ENCODE results near the gene PPP1R14B.

Gene PPP1R14B, protein sequence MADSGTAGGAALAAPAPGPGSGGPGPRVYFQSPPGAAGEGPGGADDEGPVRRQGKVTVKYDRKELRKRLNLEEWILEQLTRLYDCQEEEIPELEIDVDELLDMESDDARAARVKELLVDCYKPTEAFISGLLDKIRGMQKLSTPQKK

DNA sequence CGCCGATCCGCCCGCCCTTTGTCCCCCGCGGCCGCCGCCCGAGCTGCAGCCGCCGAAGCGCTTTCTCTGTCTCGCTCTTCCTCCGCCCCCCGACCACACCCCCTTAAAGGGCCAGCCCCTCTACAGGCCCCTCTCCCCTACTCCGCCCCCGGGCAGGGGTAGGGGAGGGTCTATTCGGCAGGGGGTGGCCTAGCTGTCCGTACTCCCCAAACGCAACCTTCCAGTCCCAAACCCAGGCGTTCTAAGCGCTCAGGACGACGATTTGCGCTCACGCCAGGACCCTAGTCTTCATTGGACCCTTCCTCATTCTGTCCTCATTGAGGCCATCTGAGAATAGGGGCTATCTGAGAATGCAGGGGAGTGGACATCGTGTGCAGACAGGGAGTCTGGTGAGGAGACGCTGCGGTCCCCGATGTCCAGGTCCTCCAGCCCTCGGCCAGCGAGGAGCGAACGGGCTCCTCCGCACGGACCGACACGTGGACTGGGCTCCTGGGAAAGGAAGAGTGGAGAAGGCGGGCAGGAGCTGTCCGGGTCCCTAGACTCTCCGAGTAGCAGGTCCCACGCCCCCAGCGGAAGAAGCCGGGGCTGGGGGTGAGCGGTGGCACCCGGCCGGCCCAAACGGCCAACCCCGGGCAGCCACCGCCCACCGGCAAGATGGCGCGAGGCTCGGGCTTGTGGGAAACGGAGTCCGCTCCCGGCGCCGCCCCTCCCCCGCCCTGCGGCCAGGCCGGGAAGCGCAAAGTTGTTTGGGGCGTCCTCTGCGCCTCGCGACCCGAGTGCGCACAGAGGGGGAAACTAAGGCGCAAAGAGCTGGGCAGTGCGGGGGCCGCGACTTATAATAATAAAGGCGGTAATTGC is at the start of gene PPP1R14B:
TSS of gene PPP1R14B (minus strand) at position 73 of the 858 bp plus-strand sequence. CDS start 270 bp downstream, outside the sequence.
- no peaks in the 10 kb centered on the region for H3K27me3 ChIP-seq (replicated peaks; ENCODE audit: control insufficient read depth, insufficient read depth, low read length)
- peaks cover 40% of the 10 kb centered on the region for H3K4me1 ChIP-seq (ENCODE audit: control insufficient read depth, insufficient read depth, low read length)
- peak within 1 kb of the TSS; percentile 98 for H3K9ac ChIP-seq (ENCODE audit: low read length)
- peaks cover 14% of the 10 kb centered on the region for H3K36me3 ChIP-seq (ENCODE audit: control insufficient read depth, insufficient read depth, low read length, severe bottlenecking)
- no peaks in the 10 kb centered on the region for H3K9me3 ChIP-seq (ENCODE audit: control insufficient read depth, low read length)
- H3K4me3 ChIP-seq (ENCODE audit: low read length) = peak within 1 kb of the TSS; percentile 94
- peak; percentile 94 for DNase-seq (ENCODE audit: low read depth)

GRCh38 chr11:64296236-64296635 is 49.5 kb upstream of the PPP1R14B start:
- peaks cover 51% of the 10 kb centered on the region for H3K27me3 ChIP-seq (replicated peaks; ENCODE audit: control insufficient read depth, insufficient read depth, low read length)
- H3K9me3 ChIP-seq (ENCODE audit: control insufficient read depth, low read length) = no peaks in the 10 kb centered on the region
- no peak overlapping the region for H3K4me3 ChIP-seq (ENCODE audit: low read length)
- no peaks in the 10 kb centered on the region for H3K36me3 ChIP-seq (ENCODE audit: control insufficient read depth, insufficient read depth, low read length, severe bottlenecking)
- no peak overlapping the region for H3K9ac ChIP-seq (ENCODE audit: low read length)
- DNase-seq (ENCODE audit: low read depth) = no peak
- peaks cover 15% of the 10 kb centered on the region for H3K4me1 ChIP-seq (ENCODE audit: control insufficient read depth, insufficient read depth, low read length)

DNA sequence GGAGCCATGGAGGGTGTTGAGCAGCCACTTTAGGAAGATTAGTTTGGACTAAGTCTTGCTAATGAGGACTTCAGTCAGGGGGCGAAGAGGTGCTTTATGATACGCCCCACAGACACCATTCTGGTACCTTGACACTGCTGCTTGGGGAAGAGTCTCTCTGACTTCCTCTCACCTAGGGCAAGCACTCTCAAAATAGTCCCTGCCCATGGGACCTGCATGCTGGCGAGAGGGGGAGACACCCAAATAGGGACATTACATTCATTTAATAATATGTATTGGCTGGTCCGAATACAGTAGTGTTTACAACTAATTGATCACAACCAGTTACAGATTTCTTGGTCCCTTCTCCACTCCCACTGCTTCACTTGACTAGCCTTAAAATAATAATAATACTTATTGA is 49.0 kb upstream of the PPP1R14B start:
- H3K36me3 ChIP-seq (ENCODE audit: control insufficient read depth, insufficient read depth, low read length, severe bottlenecking) = no peaks in the 10 kb centered on the region
- no peaks in the 10 kb centered on the region for H3K9me3 ChIP-seq (ENCODE audit: control insufficient read depth, low read length)
- H3K4me3 ChIP-seq (ENCODE audit: low read length) = no peak overlapping the region
- peaks cover 13% of the 10 kb centered on the region for H3K4me1 ChIP-seq (ENCODE audit: control insufficient read depth, insufficient read depth, low read length)
- no peak for DNase-seq (ENCODE audit: low read depth)
- H3K9ac ChIP-seq (ENCODE audit: low read length) = no peak overlapping the region
- H3K27me3 ChIP-seq (replicated peaks; ENCODE audit: control insufficient read depth, insufficient read depth, low read length) = peaks cover 51% of the 10 kb centered on the region

GRCh38 chr11:64294774-64295173 is 48.0 kb upstream of the PPP1R14B start:
- Histone ChIP-seq H3K36me3 (ENCODE audit: control insufficient read depth, insufficient read depth, low read length, severe bottlenecking) (no peaks in the 10 kb centered on the region), H3K4me1 (ENCODE audit: control insufficient read depth, insufficient read depth, low read length) (peaks cover 5% of the 10 kb centered on the region), H3K9me3 (ENCODE audit: control insufficient read depth, low read length) (no peaks in the 10 kb centered on the region), H3K4me3 (ENCODE audit: low read length) (no peak overlapping the region), H3K9ac (ENCODE audit: low read length) (no peak overlapping the region), H3K27me3 (replicated peaks; ENCODE audit: control insufficient read depth, insufficient read depth, low read length) (peaks cover 44% of the 10 kb centered on the region)
- peak; percentile 39 for DNase-seq (ENCODE audit: low read depth)

GRCh38 chr11:64292460-64293254 is 45.9 kb upstream of the PPP1R14B start:
- Histone ChIP-seq H3K9me3 (ENCODE audit: control insufficient read depth, low read length) (no peaks in the 10 kb centered on the region), H3K9ac (ENCODE audit: low read length) (peak overlapping the region; percentile 34), H3K36me3 (ENCODE audit: control insufficient read depth, insufficient read depth, low read length, severe bottlenecking) (no peaks in the 10 kb centered on the region), H3K4me1 (ENCODE audit: control insufficient read depth, insufficient read depth, low read length) (no peaks in the 10 kb centered on the region), H3K27me3 (replicated peaks; ENCODE audit: control insufficient read depth, insufficient read depth, low read length) (peaks cover 33% of the 10 kb centered on the region), H3K4me3 (ENCODE audit: low read length) (peak overlapping the region; percentile 62)
- no peak for DNase-seq (ENCODE audit: low read depth)

DNA sequence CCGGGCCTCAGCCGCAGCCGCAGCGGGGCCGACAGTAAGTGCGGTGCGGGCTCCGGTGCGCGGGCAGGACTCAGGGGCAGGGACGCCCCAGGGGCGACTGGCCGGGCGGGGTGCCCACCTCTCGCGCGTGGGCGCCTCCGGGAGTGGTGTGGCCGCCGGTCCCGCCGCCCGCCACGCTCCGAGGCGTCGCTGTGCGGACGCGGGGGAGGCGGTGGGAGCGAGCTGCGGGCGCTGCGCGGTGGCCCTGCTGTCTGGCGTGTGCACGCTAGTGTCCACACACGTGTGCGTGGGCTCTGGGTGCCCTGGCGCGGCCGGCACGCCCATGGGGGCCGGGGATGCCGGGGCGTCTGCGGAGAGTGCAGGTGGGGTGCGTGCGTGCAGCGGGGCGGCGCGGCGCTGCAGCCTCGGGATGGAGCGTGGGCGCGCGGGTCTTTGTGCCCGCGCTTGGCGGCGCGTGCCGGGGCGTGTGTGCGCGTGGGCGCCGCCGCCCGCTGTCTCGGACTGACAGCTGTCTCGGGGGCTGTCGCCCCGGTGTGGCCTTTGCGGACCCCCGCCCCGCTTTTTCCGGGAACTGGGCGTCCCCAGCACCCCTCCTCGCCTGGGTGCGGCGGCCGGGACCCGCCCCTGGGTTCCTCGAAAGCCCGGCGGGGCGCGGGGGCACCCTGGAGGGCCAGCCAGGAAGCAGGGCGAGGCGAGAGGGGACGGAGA is 45.2 kb upstream of the PPP1R14B start:
- H3K4me1 ChIP-seq (ENCODE audit: control insufficient read depth, insufficient read depth, low read length) = no peaks in the 10 kb centered on the region
- H3K27me3 ChIP-seq (replicated peaks; ENCODE audit: control insufficient read depth, insufficient read depth, low read length) = peaks cover 26% of the 10 kb centered on the region
- peak overlapping the region; percentile 62 for H3K4me3 ChIP-seq (ENCODE audit: low read length)
- no peaks in the 10 kb centered on the region for H3K9me3 ChIP-seq (ENCODE audit: control insufficient read depth, low read length)
- peak; percentile 43 for DNase-seq (ENCODE audit: low read depth)
- peak overlapping the region; percentile 34 for H3K9ac ChIP-seq (ENCODE audit: low read length)
- no peaks in the 10 kb centered on the region for H3K36me3 ChIP-seq (ENCODE audit: control insufficient read depth, insufficient read depth, low read length, severe bottlenecking)

DNA sequence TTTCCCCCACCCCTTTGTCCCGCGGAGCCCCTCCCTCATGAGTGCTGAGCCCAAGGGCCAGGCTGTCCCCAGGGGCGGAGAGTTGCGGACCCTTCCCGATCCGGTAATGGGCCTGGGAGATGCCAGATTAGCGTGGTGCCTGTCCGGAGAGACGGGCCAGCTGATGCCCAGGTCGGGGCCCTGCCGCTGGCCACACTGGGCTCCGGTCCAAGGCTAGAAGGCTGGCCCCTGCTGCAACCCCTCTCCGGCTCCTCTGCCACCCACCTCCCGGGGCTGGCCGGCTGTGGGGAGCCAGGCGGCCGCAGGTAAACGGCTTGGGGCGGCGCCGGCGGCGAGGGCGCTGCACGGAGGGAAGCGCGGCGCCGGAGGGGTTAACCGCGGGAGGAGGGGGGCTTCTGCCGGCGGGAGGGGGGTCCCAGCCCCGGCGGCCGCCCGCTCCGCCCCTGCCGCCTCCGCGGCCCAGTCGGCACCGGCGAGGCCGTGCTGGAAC is 44.6 kb upstream of the PPP1R14B start, which contains the start of gene KCNK4:
TSS of gene KCNK4 (plus strand) at position 41 of the 490 bp plus-strand sequence. CDS start 1,717 bp downstream, outside the sequence.
- H3K9me3 ChIP-seq (ENCODE audit: control insufficient read depth, low read length) = no peaks in the 10 kb centered on the region
- H3K4me3 ChIP-seq (ENCODE audit: low read length) = peak within 1 kb of the TSS; percentile 62
- no peaks in the 10 kb centered on the region for H3K36me3 ChIP-seq (ENCODE audit: control insufficient read depth, insufficient read depth, low read length, severe bottlenecking)
- no peak for DNase-seq (ENCODE audit: low read depth)
- peak within 1 kb of the TSS; percentile 34 for H3K9ac ChIP-seq (ENCODE audit: low read length)
- H3K4me1 ChIP-seq (ENCODE audit: control insufficient read depth, insufficient read depth, low read length) = peaks cover 4% of the 10 kb centered on the region
- peaks cover 20% of the 10 kb centered on the region for H3K27me3 ChIP-seq (replicated peaks; ENCODE audit: control insufficient read depth, insufficient read depth, low read length)

DNA sequence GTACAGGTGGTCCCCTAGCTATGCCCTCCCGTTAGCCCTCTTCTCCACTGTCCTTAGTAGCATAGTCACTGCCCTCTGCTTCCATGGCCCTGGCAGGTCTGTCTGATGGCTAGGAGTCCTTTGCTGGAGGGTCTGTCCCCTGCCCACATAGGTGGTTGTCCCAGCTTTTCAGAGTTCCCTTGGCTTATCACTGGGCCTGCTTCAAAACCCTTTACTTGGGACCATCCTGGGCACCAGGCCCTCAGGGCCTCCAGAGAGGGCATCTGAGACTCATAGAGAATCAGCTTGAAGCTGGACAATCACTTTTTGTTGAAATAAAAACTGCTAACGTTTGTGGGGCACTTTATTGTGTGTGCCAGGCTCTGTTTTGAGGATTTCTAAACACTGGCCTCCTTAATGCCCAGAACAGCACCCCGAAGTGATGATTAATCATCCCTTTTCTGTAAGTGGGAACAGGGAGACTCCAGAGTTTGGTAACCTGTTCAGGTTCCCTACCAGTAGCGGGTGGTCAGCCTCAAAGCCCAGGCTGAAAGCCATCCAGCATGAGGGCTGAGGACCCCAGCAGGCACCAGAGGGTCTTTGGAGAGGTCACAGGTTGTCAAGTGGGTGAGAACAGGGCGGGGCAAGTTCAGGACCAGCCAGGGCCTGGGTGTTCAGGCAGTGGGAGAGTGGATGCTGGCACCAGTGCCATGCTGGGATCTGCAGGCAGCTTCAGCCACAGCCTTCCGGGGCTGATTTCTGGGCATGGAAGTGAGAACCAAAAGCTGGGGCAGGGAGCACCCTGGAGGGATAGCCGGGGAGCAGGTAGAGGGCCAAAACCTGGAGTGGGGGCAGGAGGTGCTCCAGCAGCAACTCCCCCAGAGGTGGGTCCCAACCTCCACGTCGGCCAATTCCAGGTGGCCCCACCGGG is 43.9 kb upstream of the PPP1R14B start:
- Histone ChIP-seq H3K27me3 (replicated peaks; ENCODE audit: control insufficient read depth, insufficient read depth, low read length) (peaks cover 17% of the 10 kb centered on the region), H3K9me3 (ENCODE audit: control insufficient read depth, low read length) (no peaks in the 10 kb centered on the region), H3K36me3 (ENCODE audit: control insufficient read depth, insufficient read depth, low read length, severe bottlenecking) (no peaks in the 10 kb centered on the region), H3K4me3 (ENCODE audit: low read length) (no peak overlapping the region), H3K4me1 (ENCODE audit: control insufficient read depth, insufficient read depth, low read length) (peaks cover 8% of the 10 kb centered on the region), H3K9ac (ENCODE audit: low read length) (no peak overlapping the region)
- DNase-seq (ENCODE audit: low read depth) = no peak

DNA sequence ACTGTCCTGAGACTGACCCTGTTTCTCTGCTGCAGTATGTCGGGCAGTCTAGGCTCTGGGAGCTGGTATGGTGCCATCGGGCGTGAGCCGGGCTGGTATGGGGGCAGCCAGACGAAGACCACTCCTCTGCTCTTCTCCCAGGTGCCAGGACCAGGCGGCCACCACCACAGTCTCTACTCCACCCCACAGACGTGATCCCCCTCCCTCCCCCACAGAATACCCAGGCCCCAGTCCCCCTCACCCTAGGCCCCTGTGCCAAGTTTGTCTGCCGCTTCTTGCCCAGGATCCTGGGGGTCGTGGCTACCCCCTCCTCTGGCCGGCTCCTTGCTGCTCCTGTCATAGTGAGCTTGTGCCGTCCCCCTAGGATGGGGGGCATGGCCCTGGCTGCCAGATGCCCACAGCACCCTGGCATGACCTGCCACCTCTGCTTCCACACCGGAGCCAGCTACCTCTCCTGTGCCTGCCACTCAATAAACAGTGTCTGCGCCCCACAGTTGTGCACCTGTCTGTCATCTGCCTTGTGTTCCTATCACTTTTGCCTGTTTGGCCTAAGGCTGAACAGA is 42.3 kb upstream of the PPP1R14B start:
- Histone ChIP-seq H3K9ac (ENCODE audit: low read length) (no peak overlapping the region), H3K9me3 (ENCODE audit: control insufficient read depth, low read length) (no peaks in the 10 kb centered on the region), H3K36me3 (ENCODE audit: control insufficient read depth, insufficient read depth, low read length, severe bottlenecking) (no peaks in the 10 kb centered on the region), H3K4me3 (ENCODE audit: low read length) (no peak overlapping the region), H3K27me3 (replicated peaks; ENCODE audit: control insufficient read depth, insufficient read depth, low read length) (peaks cover 14% of the 10 kb centered on the region), H3K4me1 (ENCODE audit: control insufficient read depth, insufficient read depth, low read length) (peaks cover 11% of the 10 kb centered on the region)
- DNase-seq (ENCODE audit: low read depth) = no peak

- Histone ChIP-seq H3K9ac (ENCODE audit: low read length) (no peak overlapping the region), H3K36me3 (ENCODE audit: control insufficient read depth, insufficient read depth, low read length, severe bottlenecking) (no peaks in the 10 kb centered on the region), H3K4me1 (ENCODE audit: control insufficient read depth, insufficient read depth, low read length) (peaks cover 16% of the 10 kb centered on the region), H3K4me3 (ENCODE audit: low read length) (no peak overlapping the region), H3K27me3 (replicated peaks; ENCODE audit: control insufficient read depth, insufficient read depth, low read length) (peaks cover 10% of the 10 kb centered on the region), H3K9me3 (ENCODE audit: control insufficient read depth, low read length) (no peaks in the 10 kb centered on the region)
- DNase-seq (ENCODE audit: low read depth) = no peak
These were observed 41.6 kb upstream of the PPP1R14B start for GRCh38 chr11:64288353-64288750.

All from adipocyte (in vitro differentiated cells).